Upper lobe of left lung (tissue), 4 donors: Measurements from ENCODE around the gene RAB29.

Source experiments
- CTCF ChIP-seq, 6 experiments: fragments of 450-650 bp in 4 of 6; fragments of 200-600 bp in 2 of 6; sonication (generic) in 2 of 6; IDR thresholded peaks; one replicate each; pipeline ENCODE4 v1.5.1; 2016 to 2019; ENCODE audit warnings: antibody characterized with exemption in 6 of 6
- EP300 ChIP-seq, 4 donors: sonication (generic); formaldehyde crosslinking; IDR thresholded peaks; one replicate each; pipeline ENCODE4 v1.5.1; 2017; ENCODE audit warnings: antibody characterized with exemption in 4 of 4, control low read depth in 2 of 4

GRCh38 chr1:205794011-205794730, 18.9 kb upstream of the RAB29 start:
- TF ChIP-seq EP300 (IDR thresholded peaks at IDR 0.05) (no peak), CTCF (IDR thresholded peaks at IDR 0.05) (no peak)
